ENCODE data around the gene SEC31B.

SEC31B gene

GRCh38 chr10:100518761-100519241 lies 860 bp downstream of the SEC31B start:
- no peak overlapping the region for H3K27ac ChIP-seq
- TF ChIP-seq ZFX (IDR thresholded peaks at IDR 0.05; ENCODE audit: borderline replicate concordance) (no peak), CTCF (IDR thresholded peaks at IDR 0.05) (peak; percentile 86)

DNA sequence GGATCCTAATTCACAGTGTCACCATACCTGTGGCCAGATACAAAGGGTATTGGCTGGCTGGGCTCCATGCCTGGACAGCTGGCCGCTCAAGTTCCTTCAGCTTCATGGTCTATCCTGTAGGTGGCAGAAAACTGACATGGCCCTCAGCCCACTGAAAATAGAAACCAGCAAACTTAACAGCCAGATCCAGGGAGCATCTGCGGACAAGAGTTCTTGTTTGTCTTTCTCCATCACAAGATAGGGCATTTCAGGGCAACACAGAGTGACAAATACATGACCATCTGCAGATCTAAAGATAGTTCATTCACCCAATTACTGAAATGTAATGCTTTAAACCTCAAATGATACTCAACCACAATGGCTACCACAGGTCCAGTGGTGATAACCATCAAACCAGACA lies 2.8 kb downstream of the SEC31B start:
- TF ChIP-seq CTCF (IDR thresholded peaks at IDR 0.05): peak; percentile 27; the same call in 1 of the 2 replicates
- TF ChIP-seq ZFX (IDR thresholded peaks at IDR 0.05; ENCODE audit: borderline replicate concordance): no peak
- H3K27ac ChIP-seq: no peak overlapping the region

GRCh38 chr10:100515612-100516011 lies 4.0 kb downstream of the SEC31B start:
- TF ChIP-seq CTCF (IDR thresholded peaks at IDR 0.05) (no peak), ZFX (IDR thresholded peaks at IDR 0.05; ENCODE audit: borderline replicate concordance) (no peak)

GRCh38 chr10:100510533-100511308 lies 8.9 kb downstream of the SEC31B start:
- no peak overlapping the region for H3K27ac ChIP-seq
- no peak for TF ChIP-seq CTCF (IDR thresholded peaks at IDR 0.05)
- TF ChIP-seq ZFX (IDR thresholded peaks at IDR 0.05; ENCODE audit: borderline replicate concordance): no peak

More at GRCh38 chr10:100515612-100516011, 4.0 kb downstream of the SEC31B start:
- H3K27ac ChIP-seq: no peak overlapping the region

GRCh38 chr10:100509241-100509840 lies 10.3 kb downstream of the SEC31B start:
- TF ChIP-seq CTCF (IDR thresholded peaks at IDR 0.05) (no peak), ZFX (IDR thresholded peaks at IDR 0.05; ENCODE audit: borderline replicate concordance) (no peak)
- H3K27ac ChIP-seq: no peak overlapping the region

DNA sequence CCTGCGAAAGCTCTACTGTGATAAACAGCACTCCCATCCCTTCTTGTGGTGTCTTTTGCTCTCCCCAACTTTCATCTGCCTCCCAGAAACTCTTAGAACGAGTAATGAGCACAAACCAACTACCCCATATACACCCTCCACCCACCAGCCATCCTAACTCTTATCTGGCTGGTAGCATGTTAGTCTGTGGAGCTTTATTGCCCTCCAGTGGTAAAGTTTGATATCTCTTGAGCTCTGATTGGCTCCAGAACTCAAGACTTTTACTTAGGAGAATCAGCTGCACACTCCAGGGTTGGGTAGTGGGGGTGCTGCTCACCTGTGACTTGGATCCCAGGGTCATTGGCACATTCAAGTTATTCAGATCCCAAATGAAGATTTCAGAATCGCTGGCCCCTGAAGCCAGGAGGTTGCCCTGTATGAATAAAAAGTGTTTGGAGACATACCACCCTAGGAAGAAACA lies 10.9 kb downstream of the SEC31B start:
- peak; percentile 86 for TF ChIP-seq CTCF (IDR thresholded peaks at IDR 0.05)
- no peak for TF ChIP-seq ZFX (IDR thresholded peaks at IDR 0.05; ENCODE audit: borderline replicate concordance)

DNA sequence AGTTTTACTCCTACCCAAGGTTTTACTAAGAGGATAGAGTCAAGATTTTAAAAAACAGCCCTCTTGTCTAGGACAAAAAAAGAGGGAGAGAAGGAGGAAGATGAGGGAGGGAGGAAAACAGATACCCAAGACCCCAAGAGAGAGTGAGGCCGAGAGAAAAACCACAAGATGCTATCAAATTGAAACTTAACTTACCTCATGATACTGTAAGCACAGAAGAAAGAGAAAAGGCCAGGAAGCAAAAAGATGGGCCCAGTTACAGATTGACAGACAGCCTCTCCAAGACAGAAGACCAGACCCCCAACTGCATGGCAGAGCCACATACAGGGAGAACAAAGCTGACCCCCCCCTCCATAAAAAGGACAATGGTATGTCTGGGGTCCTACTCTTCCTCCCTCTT lies 11.4 kb downstream of the SEC31B start:
- no peak overlapping the region for H3K27ac ChIP-seq
- TF ChIP-seq CTCF (IDR thresholded peaks at IDR 0.05) (no peak), ZFX (IDR thresholded peaks at IDR 0.05; ENCODE audit: borderline replicate concordance) (no peak)

More for the DNA sequence above, 10.9 kb downstream of the SEC31B start:
- no peak overlapping the region for H3K27ac ChIP-seq

Measured in 22Rv1 (cell line).